Measurements from ENCODE around the gene SMC4. TPM values are rescaled to one million over a fixed set of nuclear protein-coding genes. Genes with fewer than 3 reads are reported as not detected.

The SMC4 gene
- polyA plus RNA-seq, 2 of the 4 experiments (the other 2 are of a cell fraction), result 121 to 139 TPM

GRCh38 chr3:160369784-160370183 is 29.7 kb upstream of the SMC4 start:
- Histone ChIP-seq H3K4me1 (peaks cover 29% of the 10 kb centered on the region), H3K27ac (no peak overlapping the region), H3K4me3 (no peak overlapping the region), H3K4me2 (no peak overlapping the region), H3K9me3 (no peaks in the 10 kb centered on the region)
- ChIA-PET CTCF (no interaction called here), POLR2A (no interaction called here)
- DNase-seq (ENCODE audit: low read depth in 1 of 2, low spot score in 1 of 2), result no peak
- TF ChIP-seq FOXS1 (CRISPR knock-in tag; IDR thresholded peaks at IDR 0.05), result no peak
- no peak for TF ChIP-seq NR3C1 (IDR thresholded peaks at IDR 0.05)
- no peak for TF ChIP-seq SMC3 (IDR thresholded peaks at IDR 0.05)
- TF ChIP-seq KDM1A (IDR thresholded peaks at IDR 0.05; ENCODE audit: low read depth), result no peak
- no peak for TF ChIP-seq RNF2 (IDR thresholded peaks at IDR 0.05; ENCODE audit: borderline replicate concordance, low read depth)
- no peak for TF ChIP-seq MYC (IDR thresholded peaks at IDR 0.05; ENCODE audit: borderline replicate concordance, low read length)
- TF ChIP-seq GATA3 (IDR thresholded peaks at IDR 0.05; ENCODE audit: borderline replicate concordance), result no peak
- 87% methylated on average over 1 of the region's 1 CpG for WGBS (ENCODE audit: missing lambda C conversion rate)
- FAIRE-seq, result no peak
- no peak for ATAC-seq

GRCh38 chr3:160370987-160371857 is 28.2 kb upstream of the SMC4 start:
- FAIRE-seq (no peak), DNase-seq (ENCODE audit: low read depth in 1 of 2, low spot score in 1 of 2) (no peak), ATAC-seq (no peak)
- no peak overlapping the region for H3K4me2 ChIP-seq
- ChIA-PET POLR2A (no interaction called here), CTCF (no interaction called here)
- 91% methylated on average over 6 of the region's 6 CpGs for WGBS (ENCODE audit: missing lambda C conversion rate)
- peaks cover 36% of the 10 kb centered on the region for H3K4me1 ChIP-seq
- TF ChIP-seq MYC (IDR thresholded peaks at IDR 0.05; ENCODE audit: borderline replicate concordance, low read length) (no peak), E2F6 (IDR thresholded peaks at IDR 0.05; ENCODE audit: borderline replicate concordance, low read depth) (no peak), HOXB13 (CRISPR knock-in tag; IDR thresholded peaks at IDR 0.05; ENCODE audit: low read depth) (no peak), EHF (CRISPR knock-in tag; IDR thresholded peaks at IDR 0.05) (no peak), KDM1A (IDR thresholded peaks at IDR 0.05; ENCODE audit: low read depth) (no peak), CHD4 (IDR thresholded peaks at IDR 0.05; ENCODE audit: borderline replicate concordance) (no peak), JUN (IDR thresholded peaks at IDR 0.05) (no peak), HOXA7 (CRISPR knock-in tag; IDR thresholded peaks at IDR 0.05) (no peak), JUNB (IDR thresholded peaks at IDR 0.05) (no peak), ESRRA (IDR thresholded peaks at IDR 0.05; ENCODE audit: borderline replicate concordance, low read length) (no peak), RNF2 (IDR thresholded peaks at IDR 0.05; ENCODE audit: borderline replicate concordance, low read depth) (no peak), RFX5 (IDR thresholded peaks at IDR 0.05) (no peak), NPAS2 (CRISPR knock-in tag; IDR thresholded peaks at IDR 0.05; ENCODE audit: borderline replicate concordance) (no peak), CBX2 (IDR thresholded peaks at IDR 0.05; ENCODE audit: borderline replicate concordance, low read depth) (no peak)
- no peak overlapping the region for H3K27ac ChIP-seq
- no peak overlapping the region for H3K4me3 ChIP-seq
- H3K9me3 ChIP-seq, result no peaks in the 10 kb centered on the region

GRCh38 chr3:160372780-160373179 is 26.7 kb upstream of the SMC4 start:
- H3K4me2 ChIP-seq, result peak overlapping the region; percentile 64
- peaks cover 36% of the 10 kb centered on the region for H3K4me1 ChIP-seq
- H3K27ac ChIP-seq, result peak overlapping the region; percentile 52 to 73; a peak in 5 of 6 replicates
- peak; percentile 94 to 95 for TF ChIP-seq CEBPB (IDR thresholded peaks at IDR 0.05)
- TF ChIP-seq BCL3 (IDR thresholded peaks at IDR 0.05), result 0 out of 3 replicates have a peak, but pooled peaks have one; percentile 48
- TF ChIP-seq JUN (IDR thresholded peaks at IDR 0.05), result peak; percentile 57 to 62; a peak in 2 of 5 replicates
- TF ChIP-seq MAX (IDR thresholded peaks at IDR 0.05), result peak; percentile 62
- TF ChIP-seq FOSL2 (IDR thresholded peaks at IDR 0.05), result peak; percentile 86
- TF ChIP-seq FOSL2 (CRISPR knock-in tag; IDR thresholded peaks at IDR 0.05), result peak; percentile 82
- peak; percentile 77; the same call in 1 of the 2 replicates for TF ChIP-seq HES2 (IDR thresholded peaks at IDR 0.05)
- TF ChIP-seq HDAC2 (IDR thresholded peaks at IDR 0.05), result no peak
- peak; percentile 80 for TF ChIP-seq GATA3 (IDR thresholded peaks at IDR 0.05; ENCODE audit: borderline replicate concordance)
- TF ChIP-seq JUNB (IDR thresholded peaks at IDR 0.05), result peak; percentile 92
- TF ChIP-seq RAD21 (conservative IDR thresholded peaks at IDR 0.05 in 1 of 2, IDR thresholded peaks at IDR 0.05 in 1 of 2), result no peak
- TF ChIP-seq EP300 (IDR thresholded peaks at IDR 0.05), result peak; percentile 38 to 58; a peak in 2 of 5 replicates
- CTCF ChIA-PET, result interaction anchor here (1.3 kb wide), 1 partner anchor 18 kb away, joined by 3 read pairs; no protein-coding TSS in a partner anchor
- peak in 1 of 2 experiments; percentile 66; a peak in 3 of 6 replicates for ATAC-seq
- DNase-seq (ENCODE audit: low read depth in 1 of 2, low spot score in 1 of 2), result peak; percentile 12 to 21
- POLR2A ChIA-PET, result no interaction called here
- peak; percentile 36 for FAIRE-seq
- no peaks in the 10 kb centered on the region for H3K9me3 ChIP-seq
- no peak overlapping the region for H3K4me3 ChIP-seq
